Heart right ventricle (tissue), 16 donors: Measurements from ENCODE around the gene TNFAIP8L2. TPM values are rescaled to one million over a fixed set of nuclear protein-coding genes. Genes with fewer than 3 reads are reported as not detected.

Experiments
- ATAC-seq, 8 donors: fragments of 200-7000 bp; cut with Tn5 transposase; one replicate each; pipeline ENCODE4 v1.9.1; 2020; ENCODE audit warnings: mild to moderate bottlenecking in 8 of 8, moderate library complexity in 8 of 8, moderate number of reproducible peaks in 1 of 8
- DNase-seq, 2 donors: peaks; one replicate each; pipeline ENCODE4 v3.0.0-alpha.2; 2020
- H3K27ac ChIP-seq, 10 donors: fragments of 200-600 bp; sonication (generic) in 2 of 10; one replicate each; pipeline versions ENCODE4 v1.5.0 to v1.8.0; 2020 to 2022; ENCODE audit warnings: mild to moderate bottlenecking in 3 of 10
- H3K27me3 ChIP-seq, 7 donors: fragments of 200-600 bp; one replicate each; pipeline ENCODE4 v1.8.0; 2021 to 2022; ENCODE audit warnings: mild to moderate bottlenecking in 2 of 7
- H3K36me3 ChIP-seq, 9 donors: fragments of 200-600 bp; sonication (generic) in 1 of 9; one replicate each; pipeline versions ENCODE4 v1.5.0 to v1.8.0; 2020 to 2022; ENCODE audit warnings: mild to moderate bottlenecking in 2 of 9
- H3K4me1 ChIP-seq, 9 donors: fragments of 200-600 bp; sonication (generic) in 1 of 9; one replicate each; pipeline versions ENCODE4 v1.5.0 to v1.8.0; 2020 to 2022; ENCODE audit warnings: mild to moderate bottlenecking in 4 of 9
- H3K4me3 ChIP-seq, 10 donors: fragments of 200-600 bp; sonication (generic) in 2 of 10; one replicate each; pipeline versions ENCODE4 v1.5.0 to v1.8.0; 2020 to 2022; ENCODE audit warnings: mild to moderate bottlenecking in 7 of 10, moderate library complexity in 2 of 10
- H3K9me3 ChIP-seq, 11 donors: fragments of 200-600 bp in 10 of 11; sonication (generic) in 2 of 11; one replicate each; pipeline versions ENCODE4 v1.5.0 to v1.8.0; 2013 to 2022; ENCODE audit warnings: mild to moderate bottlenecking in 2 of 11, control low read depth in 1 of 11, moderate library complexity in 1 of 11
- WGBS, 2 donors: extraction: QIAGEN DNeasy Blood & Tissue Kit; methylation state at CpG; one replicate each; pipeline ENCODE4 v1.1.7; 2013; ENCODE audit warnings: inconsistent platforms in 1 of 2; 5-methylcytosine and 5-hydroxymethylcytosine counted together
- intact Hi-C, 10 donors: fragments of 100-400 bp; cut with DNase I; formaldehyde crosslinking; loops; one replicate each; pipeline versions ENCODE4 v1.11.1 to v1.14.2; 2022
- polyA plus RNA-seq, 2 donors: library from polyadenylated mRNA; stranded (reverse); fragments of 200-250 nt; gene quantifications; one replicate each; pipeline ENCODE4 v1.2.3, GENCODE V29; 2013
- total RNA-seq, 10 donors: library from RNA; stranded (reverse); fragmentation: NEBNext Ultra II Directional in 3 of 10; extraction: Animal tissue kit (Norgen Biotek cat#: 25700) in 3 of 10; gene quantifications; one replicate each; pipeline versions ENCODE4 v1.2.1 to v1.2.4, GENCODE V29; 2021 to 2023
- TF ChIP-seq, protein P1 (sequence below), 9 donors: fragments of 200-600 bp; sonication (generic) in 2 of 9; IDR thresholded peaks; one replicate each; pipeline versions ENCODE4 v1.5.0 to v1.8.0; 2021 to 2022; ENCODE audit warnings: antibody characterized with exemption in 9 of 9, mild to moderate bottlenecking in 5 of 9, moderate library complexity in 1 of 9
- donor health status: Arrhythmogenic right ventricular cardiomyopathy.
- donor health status: ischemic (EF 13 %, LVEDD 7.1; RV severe dilation, severe dysfunction).
- donor health status: healthy with polysubstance abuse.
- donor health status: DM: no; HTN: yes; CAD: no.
- donor health status: DM: no; HTN: no; CAD: no.
- donor health status: ischemic (EF 25% LVEDD 6.9; RV normal size, moderate dysfunction).
- donor health status: ischemic (EF 25% LVEDD 5.7; RV mildly dilated, moderate dysfunction).
- donor health status: healthy.
- donor health status: DM: yes; HTN: yes; CAD: no.
- donor health status: Ischemic cardiomyopathy.
- donor health status: ischemic (EF 35%, LVEDD 5.7; RV mildly dilated, moderate dysfunction).
- donor health status: nonischemic (EF 11% LVEDD 7.7; RV severe dilation, severe dysfunction).
- donor health status: DM: yes; HTN: yes; CAD: no.
- donor health status: PGD.
- donor health status: ischemic (EF 29% LVEDD 5.4; RV normal size, mild dysfunction).
- donor health status: nonischemic (EF 23%, LVEDD 6.1; RV moderate dilation, normal function).

TNFAIP8L2 gene
- total and polyA plus RNA-seq, 12 donors: 0.35 to 5.8 (median 1.1) TPM; not detected in 1

DNA sequence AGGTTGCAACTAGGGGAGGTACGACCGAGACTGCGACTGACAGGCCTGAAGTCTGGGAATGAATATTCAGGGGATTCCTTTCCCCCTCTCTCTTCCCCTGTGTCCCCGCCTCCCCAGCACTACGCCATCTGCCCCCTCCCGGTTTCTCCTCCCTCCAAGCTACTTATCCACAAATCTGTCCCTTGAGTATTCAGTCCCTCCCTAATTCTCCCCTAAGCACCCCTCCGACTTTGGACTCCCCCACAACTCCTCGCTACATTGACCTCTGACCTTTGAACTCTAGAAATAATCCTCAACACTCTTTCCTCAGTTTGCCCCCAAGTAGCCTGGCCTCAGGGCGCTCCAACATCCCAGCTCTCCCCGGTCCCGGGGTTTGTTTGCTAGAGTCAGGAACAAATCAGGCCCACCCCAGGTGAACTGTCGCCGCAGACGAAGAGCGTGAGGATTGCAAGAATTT is 8.9 kb downstream of the TNFAIP8L2 start:
- Histone ChIP-seq H3K4me3 (peak overlapping the region; percentile 42 to 92 (median 78)), H3K27ac (peak overlapping the region; percentile 57 to 94 (median 92)), H3K27me3 (no peaks in the 10 kb centered on the region), H3K36me3 (peaks cover 0 to 72% (median 6%) of the 10 kb centered on the region in 9 donors), H3K9me3 (no peaks in the 10 kb centered on the region), H3K4me1 (peaks cover 6 to 52% (median 27%) of the 10 kb centered on the region in 9 donors)
- DNase-seq (peak; percentile 44 to 66), ATAC-seq (peak; percentile 59 to 76 (median 68))
- intact Hi-C loops: no loop called here
- WGBS, 2 donors: 1 to 7% methylated on average over 15 of the region's 15 CpGs
- TF ChIP-seq, protein P1, sequence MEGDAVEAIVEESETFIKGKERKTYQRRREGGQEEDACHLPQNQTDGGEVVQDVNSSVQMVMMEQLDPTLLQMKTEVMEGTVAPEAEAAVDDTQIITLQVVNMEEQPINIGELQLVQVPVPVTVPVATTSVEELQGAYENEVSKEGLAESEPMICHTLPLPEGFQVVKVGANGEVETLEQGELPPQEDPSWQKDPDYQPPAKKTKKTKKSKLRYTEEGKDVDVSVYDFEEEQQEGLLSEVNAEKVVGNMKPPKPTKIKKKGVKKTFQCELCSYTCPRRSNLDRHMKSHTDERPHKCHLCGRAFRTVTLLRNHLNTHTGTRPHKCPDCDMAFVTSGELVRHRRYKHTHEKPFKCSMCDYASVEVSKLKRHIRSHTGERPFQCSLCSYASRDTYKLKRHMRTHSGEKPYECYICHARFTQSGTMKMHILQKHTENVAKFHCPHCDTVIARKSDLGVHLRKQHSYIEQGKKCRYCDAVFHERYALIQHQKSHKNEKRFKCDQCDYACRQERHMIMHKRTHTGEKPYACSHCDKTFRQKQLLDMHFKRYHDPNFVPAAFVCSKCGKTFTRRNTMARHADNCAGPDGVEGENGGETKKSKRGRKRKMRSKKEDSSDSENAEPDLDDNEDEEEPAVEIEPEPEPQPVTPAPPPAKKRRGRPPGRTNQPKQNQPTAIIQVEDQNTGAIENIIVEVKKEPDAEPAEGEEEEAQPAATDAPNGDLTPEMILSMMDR (IDR thresholded peaks at IDR 0.05): no peak

DNA sequence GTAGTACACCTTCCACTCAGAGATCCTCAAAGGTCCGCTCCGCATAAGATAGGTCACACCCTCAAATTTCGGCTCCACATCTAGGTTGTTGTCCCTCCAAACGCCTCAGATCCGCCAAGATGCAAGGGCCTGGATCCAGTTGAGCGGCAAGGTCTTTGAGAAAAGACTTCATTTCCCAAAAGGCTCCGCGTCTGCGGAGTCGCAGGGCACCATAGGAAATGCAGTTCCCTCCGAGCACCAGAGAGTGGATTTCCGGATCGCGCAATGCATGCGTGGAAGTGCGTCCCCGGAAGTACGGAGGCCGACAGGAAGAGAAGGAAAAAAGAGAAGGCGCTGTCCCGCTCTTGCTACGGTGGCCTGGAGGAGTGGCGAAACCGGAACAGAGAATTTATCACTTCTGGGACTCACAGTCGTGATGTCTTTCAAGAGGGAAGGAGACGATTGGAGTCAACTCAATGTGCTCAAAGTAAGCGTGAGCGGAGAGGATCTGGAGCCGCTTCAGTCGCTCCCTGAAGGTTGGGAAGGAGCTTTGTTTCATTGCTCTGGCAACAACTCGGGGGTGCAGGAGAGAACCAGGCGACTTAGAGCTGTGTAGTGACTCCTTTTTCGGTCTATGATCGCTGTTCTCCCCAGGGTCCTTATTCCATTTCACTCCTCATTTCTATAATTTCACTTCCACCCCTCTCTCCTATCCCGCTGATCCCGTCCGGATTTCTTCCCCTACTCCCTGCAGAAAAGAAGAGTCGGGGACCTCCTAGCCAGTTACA is 9.5 kb downstream of the TNFAIP8L2 start, which contains the start of the genes LYSMD1 and SCNM1:
Gene LYSMD1 (minus strand): TSS at position 165 of the 767 bp plus-strand sequence. CDS start 644 bp downstream, outside the sequence.
Gene SCNM1 (plus strand): TSS at position 407 of the 767 bp plus-strand sequence. CDS start 9 bp downstream, at position 416.
- H3K4me3 ChIP-seq: peak within 1 kb of the TSS; percentile 58 to 92 (median 78)
- intact Hi-C loops: no loop called here
- no peaks in the 10 kb centered on the region for H3K27me3 ChIP-seq
- ATAC-seq (peak; percentile 92 to 97 (median 96)), DNase-seq (peak; percentile 91 to 99)
- peaks cover 0 to 72% (median 6%) of the 10 kb centered on the region in 9 donors for H3K36me3 ChIP-seq
- TF ChIP-seq, protein P1 (IDR thresholded peaks at IDR 0.05): peak in 3 of 9 donors; percentile 14 to 19 (median 17)
- H3K27ac ChIP-seq: peak within 1 kb of the TSS; percentile 57 to 94 (median 92)
- H3K9me3 ChIP-seq: no peaks in the 10 kb centered on the region
- peaks cover 6 to 46% (median 24%) of the 10 kb centered on the region in 9 donors for H3K4me1 ChIP-seq
- WGBS, 2 donors: 0 to 1% methylated on average over 38 of the region's 38 CpGs

DNA sequence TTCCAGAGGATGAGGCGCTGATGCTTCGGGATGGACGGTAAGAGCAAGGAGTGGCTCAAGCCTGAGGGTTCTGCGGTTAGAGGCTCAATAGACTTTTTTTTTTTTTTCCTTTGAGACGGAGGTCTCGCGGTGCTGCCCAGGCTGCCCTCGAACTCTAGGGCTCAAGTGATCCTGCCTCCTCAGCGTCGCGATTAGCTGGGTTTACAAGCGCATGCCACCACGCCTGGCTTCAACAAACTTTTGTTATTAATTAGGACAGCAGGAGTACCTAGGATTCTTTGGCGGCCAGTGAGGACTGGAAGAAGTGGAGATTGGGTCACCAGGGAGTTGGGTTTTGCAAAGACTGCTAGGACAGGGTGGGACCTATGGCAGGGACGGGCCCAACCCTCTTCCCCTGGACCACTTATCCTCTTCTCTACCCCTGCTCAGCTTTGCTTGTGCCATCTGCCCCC is 10.1 kb downstream of the TNFAIP8L2 start:
- Histone ChIP-seq H3K9me3 (no peaks in the 10 kb centered on the region), H3K36me3 (peaks cover 0 to 72% (median 7%) of the 10 kb centered on the region in 9 donors), H3K4me3 (peak overlapping the region; percentile 58 to 92 (median 78)), H3K27me3 (no peaks in the 10 kb centered on the region), H3K27ac (peak overlapping the region; percentile 33 to 94 (median 92)), H3K4me1 (peaks cover 6 to 46% (median 23%) of the 10 kb centered on the region in 9 donors)
- TF ChIP-seq, protein P1 (IDR thresholded peaks at IDR 0.05): no peak
- peak in 1 of 8 donors; percentile 3 for ATAC-seq
- intact Hi-C loops: no loop called here
- WGBS, 2 donors: 4% methylated on average over 15 of the region's 15 CpGs
- DNase-seq: no peak

DNA sequence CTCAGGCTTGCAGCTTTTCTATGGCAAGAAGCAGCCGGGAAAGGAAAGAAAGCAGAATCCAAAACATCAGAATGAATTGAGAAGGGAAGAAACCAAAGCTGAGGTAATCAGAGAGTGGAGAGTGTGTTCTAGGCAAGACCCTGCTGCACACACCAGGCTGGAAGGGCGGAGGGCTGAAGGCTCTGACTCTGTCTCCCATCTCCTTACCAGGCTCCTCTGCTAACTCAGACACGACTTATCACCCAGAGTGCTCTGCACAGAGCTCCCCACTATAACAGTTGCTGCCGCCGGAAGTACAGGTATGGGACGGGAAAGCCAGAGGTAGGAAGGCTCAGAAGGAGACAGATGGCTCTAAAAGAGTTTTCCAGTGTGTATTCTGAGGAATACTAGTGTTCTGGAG is 10.7 kb downstream of the TNFAIP8L2 start:
- no peaks in the 10 kb centered on the region for H3K27me3 ChIP-seq
- peaks cover 0 to 70% (median 7%) of the 10 kb centered on the region in 9 donors for H3K36me3 ChIP-seq
- WGBS, 2 donors: 88 to 95% methylated on average over 6 of the region's 6 CpGs
- peak overlapping the region in 1 of 10 donors; percentile 91 for H3K27ac ChIP-seq
- H3K4me1 ChIP-seq: peaks cover 6 to 40% (median 23%) of the 10 kb centered on the region in 9 donors
- no peak for DNase-seq
- TF ChIP-seq, protein P1 (IDR thresholded peaks at IDR 0.05): no peak
- intact Hi-C loops: no loop called here
- no peak for ATAC-seq
- H3K4me3 ChIP-seq: peak overlapping the region in 5 of 10 donors; percentile 73 to 92 (median 82)
- no peaks in the 10 kb centered on the region for H3K9me3 ChIP-seq
